Fibroblast of lung (primary cell): Measurements from ENCODE around the gene SLC34A2. TPM values are rescaled to one million over a fixed set of nuclear protein-coding genes. Genes with fewer than 3 reads are reported as not detected.

Experiments used
- DNase-seq, 2 donors: peaks; one replicate each; pipeline versions ENCODE4 v3.0.0 to v3.0.0-alpha.2; 2010; ENCODE audit warnings: low read depth in 2 of 2
- H2AFZ ChIP-seq: 2 replicates; pipeline ENCODE4 v1.5.1; 2012; ENCODE audit warnings: low read length, control low read depth, inconsistent platforms
- H3K27ac ChIP-seq: 2 replicates; pipeline ENCODE4 v1.5.1; 2011; ENCODE audit warnings: low read length, control low read depth; ENCODE audit not compliant: insufficient read depth
- H3K27me3 ChIP-seq: 2 replicates; pipeline ENCODE4 v1.5.1; 2011; ENCODE audit warnings: mild to moderate bottlenecking, low read length; ENCODE audit not compliant: control insufficient read depth, insufficient read depth
- H3K36me3 ChIP-seq: 2 replicates; pipeline ENCODE4 v1.5.1; 2011; ENCODE audit warnings: low read length; ENCODE audit not compliant: control insufficient read depth, insufficient read depth
- H3K4me1 ChIP-seq: 2 replicates; pipeline ENCODE4 v1.5.1; 2011; ENCODE audit warnings: low read length; ENCODE audit not compliant: control insufficient read depth, insufficient read depth; ENCODE audit errors: extremely low read depth
- H3K4me2 ChIP-seq: 2 replicates; pipeline ENCODE4 v1.5.1; 2011; ENCODE audit warnings: low read length, control low read depth; ENCODE audit not compliant: insufficient read depth; ENCODE audit errors: extremely low read depth
- H3K4me3 ChIP-seq, 4 experiments: fragments of 200-600 bp in 1 of 4; sonication (generic) in 1 of 4; replicated peaks in 1 of 4; 2 replicates each; pipeline ENCODE4 v1.5.1; 2011 to 2016; ENCODE audit warnings: low read length in 4 of 4, low read depth in 3 of 4, mild to moderate bottlenecking in 3 of 4, control low read depth in 2 of 4, inconsistent platforms in 1 of 4, mixed read lengths in 1 of 4; ENCODE audit not compliant: insufficient read depth in 1 of 4; ENCODE audit errors: control extremely low read depth in 1 of 4
- H3K79me2 ChIP-seq: 2 replicates; pipeline ENCODE4 v1.5.1; 2012; ENCODE audit warnings: mild to moderate bottlenecking, low read length, inconsistent platforms; ENCODE audit not compliant: control insufficient read depth, insufficient read depth
- H3K9ac ChIP-seq: 2 replicates; pipeline ENCODE4 v1.5.1; 2011; ENCODE audit warnings: mild to moderate bottlenecking, low read length, control low read depth; ENCODE audit not compliant: insufficient read depth
- H3K9me3 ChIP-seq: 2 replicates; pipeline ENCODE4 v1.5.1; 2012; ENCODE audit warnings: low read depth, low read length; ENCODE audit not compliant: control insufficient read depth, insufficient read depth
- H4K20me1 ChIP-seq: 2 replicates; pipeline ENCODE4 v1.5.1; 2011; ENCODE audit warnings: low read length; ENCODE audit not compliant: control insufficient read depth, insufficient read depth; ENCODE audit errors: extremely low read depth
- EZH2 ChIP-seq: IDR thresholded peaks from 2 replicates; pipeline ENCODE4 v1.5.1; 2012; ENCODE audit warnings: low read length, control low read depth, mild to moderate bottlenecking; ENCODE audit errors: missing control alignments
- polyA plus RNA-seq, 2 donors: library from polyadenylated mRNA; depleted of rRNA in 1 of 2; stranded (reverse) in 1 of 2; unstranded in 1 of 2; fragments of >200 nt; gene quantifications; 2 replicates each; pipeline ENCODE4 v1.2.1, GENCODE V29; 2011 to 2012; ENCODE audit warnings: missing spikeins in 1 of 2
- total RNA-seq: library from RNA; depleted of rRNA; stranded (reverse); fragments of >200 nt; gene quantifications from 2 replicates; pipeline ENCODE4 v1.2.1, GENCODE V29; 2014
- TF ChIP-seq, protein P1 (sequence below), 2 donors: IDR thresholded peaks in 1 of 2; conservative IDR thresholded peaks in 1 of 2; 1 replicate in 1 of 2; 2 replicates in 1 of 2; pipeline ENCODE4 v1.5.1; 2011 to 2012; ENCODE audit warnings: low read length in 2 of 2, control low read depth in 1 of 2, inconsistent platforms in 1 of 2, low read depth in 1 of 2, mild to moderate bottlenecking in 1 of 2

Gene SLC34A2
- total and polyA plus RNA-seq, 2 donors (not counting 1 experiment from before 2014, with no cell fraction given), result not detected

GRCh38 chr4:25696409-25696808 lies 40.8 kb downstream of the SLC34A2 start:
- H3K79me2 ChIP-seq, result no peaks in the 10 kb centered on the region
- no peak overlapping the region for H3K27ac ChIP-seq
- no peak overlapping the region for H3K4me2 ChIP-seq
- TF ChIP-seq, protein P1, sequence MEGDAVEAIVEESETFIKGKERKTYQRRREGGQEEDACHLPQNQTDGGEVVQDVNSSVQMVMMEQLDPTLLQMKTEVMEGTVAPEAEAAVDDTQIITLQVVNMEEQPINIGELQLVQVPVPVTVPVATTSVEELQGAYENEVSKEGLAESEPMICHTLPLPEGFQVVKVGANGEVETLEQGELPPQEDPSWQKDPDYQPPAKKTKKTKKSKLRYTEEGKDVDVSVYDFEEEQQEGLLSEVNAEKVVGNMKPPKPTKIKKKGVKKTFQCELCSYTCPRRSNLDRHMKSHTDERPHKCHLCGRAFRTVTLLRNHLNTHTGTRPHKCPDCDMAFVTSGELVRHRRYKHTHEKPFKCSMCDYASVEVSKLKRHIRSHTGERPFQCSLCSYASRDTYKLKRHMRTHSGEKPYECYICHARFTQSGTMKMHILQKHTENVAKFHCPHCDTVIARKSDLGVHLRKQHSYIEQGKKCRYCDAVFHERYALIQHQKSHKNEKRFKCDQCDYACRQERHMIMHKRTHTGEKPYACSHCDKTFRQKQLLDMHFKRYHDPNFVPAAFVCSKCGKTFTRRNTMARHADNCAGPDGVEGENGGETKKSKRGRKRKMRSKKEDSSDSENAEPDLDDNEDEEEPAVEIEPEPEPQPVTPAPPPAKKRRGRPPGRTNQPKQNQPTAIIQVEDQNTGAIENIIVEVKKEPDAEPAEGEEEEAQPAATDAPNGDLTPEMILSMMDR (conservative IDR thresholded peaks at IDR 0.05 in 1 of 2, IDR thresholded peaks at IDR 0.05 in 1 of 2; ENCODE audit: low read depth in 1 of 2, low read length in 2 of 2), result no peak
- no peak for TF ChIP-seq EZH2
- no peak overlapping the region for H3K4me3 ChIP-seq
- H3K9me3 ChIP-seq, result no peaks in the 10 kb centered on the region
- no peaks in the 10 kb centered on the region for H3K27me3 ChIP-seq
- no peak overlapping the region for H3K9ac ChIP-seq
- no peak for DNase-seq
- no peaks in the 10 kb centered on the region for H3K36me3 ChIP-seq
- H4K20me1 ChIP-seq, result no peaks in the 10 kb centered on the region
- H3K4me1 ChIP-seq, result no peaks in the 10 kb centered on the region
- no peak overlapping the region for H2AFZ ChIP-seq

DNA sequence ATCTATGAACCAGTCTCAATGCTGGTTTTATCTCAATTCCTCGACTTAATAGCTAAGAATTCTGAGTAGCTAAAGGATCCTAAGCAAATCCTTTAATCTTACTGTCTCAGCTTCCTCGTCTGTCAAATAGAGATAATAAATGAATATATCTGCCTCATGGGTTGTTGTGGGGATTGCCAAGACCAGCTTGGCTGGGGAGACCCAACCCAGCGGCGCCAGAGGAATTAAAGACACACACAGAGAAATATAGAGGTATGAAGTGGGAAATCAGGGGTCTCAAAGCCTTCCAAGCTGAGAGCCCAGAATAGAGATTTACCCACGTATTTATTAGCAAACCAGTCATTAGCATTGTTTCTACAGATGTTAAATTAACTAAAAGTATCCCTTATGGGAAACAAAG lies 41.9 kb downstream of the SLC34A2 start:
- DNase-seq, result no peak
- H3K9ac ChIP-seq, result no peak overlapping the region
- H3K4me2 ChIP-seq, result no peak overlapping the region
- no peaks in the 10 kb centered on the region for H3K36me3 ChIP-seq
- no peaks in the 10 kb centered on the region for H3K79me2 ChIP-seq
- H4K20me1 ChIP-seq, result no peaks in the 10 kb centered on the region
- no peaks in the 10 kb centered on the region for H3K4me1 ChIP-seq
- H2AFZ ChIP-seq, result no peak overlapping the region
- H3K4me3 ChIP-seq, result no peak overlapping the region
- H3K27me3 ChIP-seq, result no peaks in the 10 kb centered on the region
- no peaks in the 10 kb centered on the region for H3K9me3 ChIP-seq
- H3K27ac ChIP-seq, result no peak overlapping the region
- no peak for TF ChIP-seq EZH2
- TF ChIP-seq, protein P1 (conservative IDR thresholded peaks at IDR 0.05 in 1 of 2, IDR thresholded peaks at IDR 0.05 in 1 of 2; ENCODE audit: low read depth in 1 of 2, low read length in 2 of 2), result no peak

- Histone ChIP-seq H3K27me3 (no peaks in the 10 kb centered on the region), H3K9me3 (no peaks in the 10 kb centered on the region), H2AFZ (no peak overlapping the region), H3K4me3 (no peak overlapping the region), H3K4me1 (no peaks in the 10 kb centered on the region), H4K20me1 (no peaks in the 10 kb centered on the region), H3K4me2 (no peak overlapping the region), H3K79me2 (no peaks in the 10 kb centered on the region), H3K27ac (no peak overlapping the region), H3K36me3 (no peaks in the 10 kb centered on the region), H3K9ac (no peak overlapping the region)
- DNase-seq, result no peak
- TF ChIP-seq, protein P1 (conservative IDR thresholded peaks at IDR 0.05 in 1 of 2, IDR thresholded peaks at IDR 0.05 in 1 of 2; ENCODE audit: low read depth in 1 of 2, low read length in 2 of 2), result no peak
- no peak for TF ChIP-seq EZH2
These were observed 45.0 kb downstream of the SLC34A2 start for GRCh38 chr4:25700661-25701060.
